Measurements from ENCODE around the gene HOMEZ.

GRCh38 chr14:23324993-23325392, 39.1 kb upstream of the HOMEZ start:
- no peak for TF ChIP-seq EP300 (IDR thresholded peaks at IDR 0.05; ENCODE audit: borderline replicate concordance)
- no peak for TF ChIP-seq FOXM1 (IDR thresholded peaks at IDR 0.05; ENCODE audit: borderline replicate concordance, low read depth)
- no peak for TF ChIP-seq MAX (IDR thresholded peaks at IDR 0.05)
- TF ChIP-seq YY1 (IDR thresholded peaks at IDR 0.05; ENCODE audit: low read depth) = no peak
- TF ChIP-seq TAF1 (IDR thresholded peaks at IDR 0.05; ENCODE audit: low read depth) = no peak
- TF ChIP-seq RAD21 (IDR thresholded peaks at IDR 0.05; ENCODE audit: low read depth) = no peak
- TF ChIP-seq REST (IDR thresholded peaks at IDR 0.05; ENCODE audit: low read depth) = no peak
